ENCODE measurements around the gene NINJ2.

NINJ2 gene

GRCh38 chr12:531951-532585 is 131.2 kb downstream of the NINJ2 start:
- DNase-seq (ENCODE audit: low read depth in 2 of 2), result no peak

GRCh38 chr12:530821-531220 is 132.4 kb downstream of the NINJ2 start:
- no peak for DNase-seq (ENCODE audit: low read depth in 2 of 2)

- DNase-seq (ENCODE audit: low read depth in 2 of 2), result no peak
Measured at GRCh38 chr12:530308-530707, 132.9 kb downstream of the NINJ2 start.

- no peak for DNase-seq (ENCODE audit: low read depth in 2 of 2)
Measured at GRCh38 chr12:527729-528128, 135.5 kb downstream of the NINJ2 start.

- no peak for DNase-seq (ENCODE audit: low read depth in 2 of 2)
Measured at GRCh38 chr12:527241-527640, 136.0 kb downstream of the NINJ2 start.

DNA sequence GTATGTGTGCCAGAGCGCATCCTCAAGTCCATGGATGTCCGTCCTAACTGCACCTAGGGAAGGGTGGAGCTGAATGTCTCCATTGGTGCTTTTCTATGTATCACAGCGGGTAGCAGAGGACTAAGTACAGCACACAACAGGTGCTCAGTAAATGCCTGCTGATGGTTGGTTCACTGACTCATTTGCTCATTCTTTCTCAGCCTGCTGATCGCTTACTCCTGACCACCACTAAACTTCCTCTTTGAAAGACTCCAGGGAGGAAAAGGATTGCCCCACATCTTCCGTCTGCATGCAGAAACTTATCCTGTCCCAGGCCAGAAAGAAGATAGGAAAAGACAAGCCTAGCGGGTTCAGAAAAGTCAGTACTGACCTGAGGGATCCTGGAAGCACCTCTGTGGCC is 137.2 kb downstream of the NINJ2 start:
- DNase-seq (ENCODE audit: low read depth in 2 of 2), result no peak

GRCh38 chr12:524167-524951 is 138.9 kb downstream of the NINJ2 start:
- DNase-seq (ENCODE audit: low read depth in 2 of 2), result no peak

DNA sequence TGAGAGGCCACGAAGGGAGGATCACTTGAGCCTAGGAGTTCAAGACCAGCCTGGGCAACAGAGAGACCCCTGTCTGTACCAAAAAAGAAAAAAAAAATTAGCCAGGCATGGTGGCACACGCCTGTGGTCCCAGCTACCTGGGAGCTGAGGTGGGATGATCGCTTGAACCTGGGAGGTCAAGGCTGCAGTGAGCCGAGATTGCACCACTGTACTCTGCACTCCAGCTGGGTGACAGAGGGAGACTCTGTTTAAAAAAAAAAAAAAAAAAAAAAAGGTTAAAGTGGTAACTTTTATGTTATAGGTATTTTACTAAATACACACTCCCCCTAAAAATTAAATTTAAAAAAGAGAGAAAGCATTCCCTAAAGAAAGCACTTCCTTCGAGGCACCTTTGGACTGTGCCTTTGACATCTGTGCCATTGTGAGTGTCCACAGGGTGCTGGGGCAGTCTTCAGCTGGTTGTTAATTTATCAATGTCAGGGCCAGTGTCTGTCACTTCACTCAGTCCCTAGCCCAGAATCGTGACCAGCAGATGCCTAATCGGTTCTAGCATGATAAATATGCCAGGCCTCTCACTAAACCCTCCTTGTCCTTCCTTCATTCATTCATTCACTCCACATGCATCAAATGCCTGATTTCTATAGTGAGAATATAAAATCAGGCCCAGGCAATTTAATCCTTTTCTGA is 140.4 kb downstream of the NINJ2 start:
- no peak for DNase-seq (ENCODE audit: low read depth in 2 of 2)

- no peak for DNase-seq (ENCODE audit: low read depth in 2 of 2)
Measured at GRCh38 chr12:520119-520518, 143.1 kb downstream of the NINJ2 start.

- DNase-seq (ENCODE audit: low read depth in 2 of 2), result no peak
Measured at GRCh38 chr12:517538-517937, 145.7 kb downstream of the NINJ2 start.
